ENCODE measurements around the gene PRKD1. TPM values are rescaled to one million over a fixed set of nuclear protein-coding genes. Genes with fewer than 3 reads are reported as not detected.

PRKD1 gene
- total RNA-seq, 1 experiment from 2014 or later: 2.7 TPM

- Histone ChIP-seq H4K20me1 (ENCODE audit: control insufficient read depth, insufficient read depth, insufficient read length) (no peaks in the 10 kb centered on the region), H3K9me3 (ENCODE audit: control insufficient read depth, low read depth, low read length) (no peaks in the 10 kb centered on the region), H3K79me2 (ENCODE audit: insufficient read depth, low read length) (no peaks in the 10 kb centered on the region), H3T11ph (ENCODE audit: low read length) (no peak overlapping the region), H2BK5ac (ENCODE audit: insufficient read length, low read length) (no peak overlapping the region), H2AK5ac (ENCODE audit: insufficient read length, low read length) (no peak overlapping the region), H3K4me2 (ENCODE audit: insufficient read depth, insufficient read length, low read length) (no peak overlapping the region), H3K14ac (ENCODE audit: insufficient read depth, low read length) (no peak overlapping the region), H2BK15ac (ENCODE audit: low read depth, low read length) (no peak overlapping the region), H3K18ac (ENCODE audit: insufficient read length, low read depth, low read length) (no peak overlapping the region), H3K79me1 (ENCODE audit: insufficient read depth, low read depth, low read length, poor library complexity, severe bottlenecking) (no peaks in the 10 kb centered on the region), H3K4me1 (ENCODE audit: insufficient read depth, low read length) (no peaks in the 10 kb centered on the region; the same call in 1 of the 2 replicates), H4K5ac (ENCODE audit: insufficient read length, low read depth, low read length) (no peak overlapping the region), H2BK20ac (ENCODE audit: low read depth, low read length, poor library complexity, severe bottlenecking) (no peak overlapping the region), H4K91ac (ENCODE audit: insufficient read length, low read depth, low read length) (no peak overlapping the region), H3K23me2 (ENCODE audit: insufficient read length, low read depth, low read length, poor library complexity, severe bottlenecking) (no peaks in the 10 kb centered on the region), H3K4ac (ENCODE audit: low read depth, low read length) (no peak overlapping the region), H3K23ac (ENCODE audit: insufficient read length, low read depth, low read length) (no peak overlapping the region), H3K27me3 (ENCODE audit: insufficient read depth, low read length) (no peaks in the 10 kb centered on the region), H2AFZ (ENCODE audit: low read length) (no peak overlapping the region), H3K9ac (ENCODE audit: extremely low read depth, insufficient read length, low read length) (no peak overlapping the region), H4K8ac (replicated peaks; ENCODE audit: insufficient read length, low read depth, low read length) (no peak overlapping the region), H2BK12ac (ENCODE audit: insufficient read length, low read depth, low read length) (no peak overlapping the region), H3K56ac (ENCODE audit: insufficient read length, low read depth, low read length) (no peak overlapping the region), H3K27ac (ENCODE audit: insufficient read length, low read depth, low read length) (no peak overlapping the region), H2BK120ac (ENCODE audit: low read depth, low read length, poor library complexity, severe bottlenecking) (no peak overlapping the region)
- Mint-ChIP-seq H3K4me3 (no peak overlapping the region), H3K4me1 (peaks cover 4 to 5% of the 10 kb centered on the region in 2 experiments), H3K27ac (no peak overlapping the region), H3K27me3 (ENCODE audit: low read depth) (no peaks in the 10 kb centered on the region), H3K9me3 (no peaks in the 10 kb centered on the region), H3K36me3 (ENCODE audit: insufficient read depth in 1 of 3, low read depth in 3 of 3) (no peaks in the 10 kb centered on the region)
- no peak for TF ChIP-seq CTCF (conservative IDR thresholded peaks at IDR 0.05)
- DNase-seq: no peak
- WGBS (ENCODE audit: extremely low coverage, insufficient read length, low lambda C conversion rate): no CpG with 5 or more reads among the region's 5 CpGs
Measured at GRCh38 chr14:29601616-29602015, 326.0 kb downstream of the PRKD1 start.
